Caki2 (cell line): Measurements from ENCODE around the gene DHX38. TPM values are rescaled to one million over a fixed set of nuclear protein-coding genes. Genes with fewer than 3 reads are reported as not detected.

ENCODE experiments used
- DNase-seq: peaks from one replicate; pipeline ENCODE4 v3.0.0-alpha.2; 2015; ENCODE audit warnings: low read depth
- in situ Hi-C: cut with HindIII; loops from 2 replicates; pipeline ENCODE4 v1.10.0; 2016; ENCODE audit warnings: low sequenced_read_pairs, low pct_unique_long_range_greater_than_20kb, mixed read lengths
- total RNA-seq: library from RNA; depleted of rRNA; stranded (reverse); fragments of >200 nt; shearing (Covaris generic); gene quantifications from 2 replicates; pipeline ENCODE4 v1.2.3, GENCODE V29; 2014; ENCODE audit warnings: low replicate concordance

The DHX38 gene
- total RNA-seq, 1 experiment from 2014 or later: 44.9 TPM

DNA sequence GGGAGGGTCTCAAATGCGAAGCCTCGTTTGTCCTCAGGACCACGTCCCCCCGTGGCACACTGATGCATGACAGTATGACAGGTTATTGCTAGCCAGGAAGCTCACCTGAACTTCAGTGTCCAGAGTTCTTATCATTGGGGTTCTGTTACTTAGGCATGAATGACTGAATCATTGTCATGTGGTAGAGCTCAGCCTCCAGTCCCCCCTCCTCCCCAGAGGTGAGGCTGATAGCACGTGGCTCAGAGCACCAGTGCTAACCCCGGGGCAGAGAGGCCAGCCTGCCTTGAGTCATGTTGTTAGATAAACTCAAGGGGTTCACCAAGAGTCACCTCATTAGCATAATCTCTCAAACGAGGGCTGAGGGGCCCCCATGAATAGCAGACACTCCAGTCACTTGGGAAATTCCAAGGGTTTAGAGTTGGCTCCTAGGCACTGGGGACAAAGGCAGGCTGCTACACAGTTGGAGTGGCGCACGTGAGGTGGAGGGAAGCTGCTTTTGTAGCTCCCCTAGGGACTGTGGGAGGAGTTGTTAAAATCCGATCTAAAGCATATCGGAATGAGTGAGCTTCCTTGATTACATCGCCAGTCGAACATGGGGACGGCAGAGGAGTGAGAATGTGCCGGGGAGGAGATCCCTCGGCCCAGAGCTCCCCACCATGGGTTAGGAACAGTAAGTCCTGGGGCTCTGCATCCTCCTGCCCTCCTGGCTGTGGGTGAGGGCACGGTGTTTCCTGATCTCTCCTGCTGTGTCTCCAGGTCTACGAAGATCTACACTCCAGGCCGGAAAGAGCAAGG lies 18.2 kb downstream of the DHX38 start:
- DNase-seq: peak; percentile 13
- in situ Hi-C loops: no loop called here

DNA sequence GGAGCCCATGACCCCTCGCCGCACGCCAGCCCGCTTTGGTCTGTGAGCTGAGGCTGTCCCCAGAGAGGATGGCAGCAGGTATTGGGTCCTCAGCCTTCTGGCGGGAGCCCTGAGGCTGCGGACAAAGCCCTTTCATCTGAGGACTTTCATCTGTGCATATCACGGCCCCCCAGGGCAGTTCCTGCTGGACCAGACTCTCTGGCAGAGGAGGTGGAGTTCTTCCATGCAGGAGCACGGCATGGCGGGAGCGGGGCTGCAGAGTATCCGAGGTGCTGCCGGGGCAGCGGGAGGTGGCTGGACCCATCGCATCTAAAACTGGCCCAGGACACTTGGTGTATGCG lies 18.8 kb downstream of the DHX38 start:
- in situ Hi-C loops: no loop called here
- DNase-seq: no peak

DNA sequence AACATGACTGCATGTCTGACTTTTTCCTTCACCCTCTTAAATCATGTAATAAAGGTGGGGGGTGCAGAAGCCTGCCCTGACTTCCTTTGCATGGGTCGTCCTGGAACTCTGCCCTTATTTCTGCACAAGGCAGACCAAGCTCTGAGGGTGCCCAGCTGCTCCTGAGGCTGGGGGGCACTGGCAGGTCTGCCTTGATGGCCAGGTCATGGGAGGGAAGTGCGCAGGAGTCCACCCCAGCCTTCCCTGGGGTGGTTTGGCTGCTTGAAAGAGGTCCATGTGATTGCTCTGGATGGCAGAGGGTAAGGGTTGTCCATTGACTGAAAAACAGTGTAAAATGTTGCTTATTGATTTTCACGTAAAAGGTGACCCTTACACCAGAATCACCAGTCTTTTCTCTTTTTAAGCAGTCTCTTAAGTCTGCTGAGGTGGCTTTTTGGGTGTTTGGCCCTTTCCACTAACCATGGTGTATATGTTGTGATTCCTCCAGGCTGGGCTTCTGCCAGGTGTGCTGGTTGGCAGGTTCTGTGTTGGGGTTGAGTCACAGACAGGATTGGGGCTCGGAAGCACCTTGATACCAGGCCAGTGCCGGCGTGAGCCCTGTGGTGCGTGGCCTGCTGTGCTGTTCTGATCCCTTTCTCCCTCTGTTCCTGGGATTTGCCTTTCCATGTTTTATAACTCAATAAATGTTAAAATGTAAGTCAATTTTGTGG lies 19.4 kb downstream of the DHX38 start:
- in situ Hi-C loops: no loop called here

DNA sequence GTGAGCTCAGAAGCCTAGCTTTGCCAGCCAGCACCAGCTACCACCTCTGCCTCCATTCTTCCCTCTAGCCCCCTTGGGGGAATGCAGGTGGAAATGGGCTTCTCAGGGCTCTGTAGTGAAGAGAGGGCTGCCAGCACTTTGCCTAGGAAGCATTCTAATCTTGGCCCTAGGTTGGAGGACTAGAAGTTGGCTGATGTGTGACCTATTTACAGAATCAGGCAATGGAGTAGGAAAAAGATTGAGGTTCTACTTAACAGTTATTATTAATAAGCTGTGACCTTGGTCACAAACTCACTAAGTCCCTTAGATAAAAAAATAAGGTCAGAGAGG lies 19.9 kb downstream of the DHX38 start:
- in situ Hi-C loops: no loop called here
- DNase-seq: no peak

More for the DNA sequence above, 19.4 kb downstream of the DHX38 start:
- no peak for DNase-seq

DNA sequence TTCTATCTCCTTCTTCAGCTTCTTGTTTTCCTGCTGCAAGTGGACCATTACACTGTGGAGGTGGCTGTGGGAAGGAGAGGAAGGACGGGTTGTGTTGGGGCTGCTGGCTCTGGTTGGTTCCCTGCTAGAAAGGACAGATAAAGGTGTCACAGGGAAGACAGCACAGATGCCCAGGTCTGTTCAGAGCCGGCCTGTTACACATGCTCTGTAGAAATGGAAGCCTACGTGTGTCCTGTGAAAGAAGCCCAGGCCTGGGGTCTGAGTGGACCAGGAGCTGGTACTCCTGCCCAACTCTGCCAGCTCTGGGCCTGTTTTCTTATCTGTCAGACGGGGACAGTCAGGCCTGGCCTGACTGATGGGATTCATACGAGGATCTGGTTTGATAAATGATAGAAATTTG lies 26.4 kb downstream of the DHX38 start:
- no peak for DNase-seq
- in situ Hi-C loops: no loop called here

DNA sequence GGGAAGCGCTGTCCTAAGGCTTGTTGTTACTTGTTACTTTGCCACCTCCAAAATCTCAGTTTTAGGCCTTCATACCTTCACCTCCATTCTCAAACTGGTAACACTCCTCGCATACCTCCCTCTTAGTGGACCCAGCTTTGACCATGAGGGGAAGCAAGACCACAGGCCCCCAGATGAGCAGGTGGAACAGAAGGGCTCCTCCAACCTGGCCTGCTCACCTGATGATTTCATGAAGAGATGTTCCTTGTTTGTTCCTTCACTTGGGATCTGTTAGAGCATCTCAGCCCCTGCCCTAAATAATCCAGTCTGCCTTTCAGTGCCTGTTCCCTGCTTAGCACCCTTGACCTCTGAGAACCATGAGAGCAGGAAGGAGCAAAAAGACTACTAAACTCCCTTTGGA lies 28.7 kb downstream of the DHX38 start:
- no peak for DNase-seq
- in situ Hi-C loops: no loop called here

DNA sequence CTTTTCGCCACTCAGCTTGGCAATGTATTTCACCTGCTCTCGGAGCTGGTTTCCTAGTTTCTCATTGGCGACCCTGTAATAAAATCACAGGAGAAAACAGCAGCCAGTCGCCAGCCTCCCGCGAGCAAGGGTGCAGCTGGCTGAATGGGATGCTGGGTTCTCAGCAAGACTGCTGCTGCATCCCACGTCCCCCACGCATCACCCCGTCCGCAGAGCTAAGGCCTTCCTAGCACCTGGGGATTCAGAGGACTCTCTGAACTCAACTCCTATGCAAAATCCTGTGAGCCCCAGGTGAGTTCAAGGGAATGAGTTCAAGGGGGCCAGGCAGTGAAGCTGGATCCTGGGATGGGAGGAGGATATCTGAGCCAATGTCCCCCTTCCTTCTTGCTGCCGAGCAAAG lies 29.3 kb downstream of the DHX38 start:
- in situ Hi-C loops: no loop called here

DNA sequence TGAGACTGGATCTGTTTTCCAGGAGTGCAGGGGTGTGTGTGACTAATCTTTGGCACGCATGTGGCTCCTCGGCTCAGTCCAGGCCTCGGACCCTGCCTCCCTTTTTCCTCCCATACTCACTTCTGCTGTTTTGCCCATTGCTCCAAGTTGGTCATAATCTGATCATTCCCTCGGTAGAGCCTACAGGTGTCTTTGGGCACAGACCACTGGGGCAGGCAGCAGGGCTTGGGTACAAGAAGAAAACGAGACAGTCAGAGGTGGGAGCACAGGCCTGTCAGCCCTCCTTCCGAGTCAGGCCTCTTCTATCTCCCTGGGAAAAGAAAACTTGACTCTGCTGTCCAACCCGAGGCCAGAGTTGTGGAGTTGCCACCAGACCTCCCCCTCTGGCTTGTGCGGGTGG lies 29.8 kb downstream of the DHX38 start:
- in situ Hi-C loops: no loop called here
- no peak for DNase-seq

More for the DNA sequence above, 29.3 kb downstream of the DHX38 start:
- DNase-seq: no peak

DNA sequence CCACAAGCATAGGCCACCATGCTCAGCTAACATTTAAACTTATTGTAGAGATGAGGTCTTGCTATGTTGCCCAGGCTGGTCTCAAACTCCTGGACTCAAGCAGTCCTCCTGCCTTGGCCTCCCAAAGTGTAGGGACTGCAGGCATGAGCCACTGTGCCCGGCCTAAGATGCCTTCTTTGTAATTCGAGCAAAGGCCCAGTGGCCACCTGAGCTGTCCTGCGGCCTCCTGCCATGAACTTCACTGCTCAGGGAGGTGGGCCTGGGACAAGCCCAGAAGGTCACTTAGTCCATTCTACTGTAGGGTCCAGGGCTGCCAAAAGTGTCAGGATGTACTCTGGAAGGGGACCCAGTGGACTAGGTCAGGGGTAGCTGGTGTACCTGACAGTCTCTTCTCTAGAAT lies 30.5 kb downstream of the DHX38 start:
- in situ Hi-C loops: no loop called here
- DNase-seq: no peak

DNA sequence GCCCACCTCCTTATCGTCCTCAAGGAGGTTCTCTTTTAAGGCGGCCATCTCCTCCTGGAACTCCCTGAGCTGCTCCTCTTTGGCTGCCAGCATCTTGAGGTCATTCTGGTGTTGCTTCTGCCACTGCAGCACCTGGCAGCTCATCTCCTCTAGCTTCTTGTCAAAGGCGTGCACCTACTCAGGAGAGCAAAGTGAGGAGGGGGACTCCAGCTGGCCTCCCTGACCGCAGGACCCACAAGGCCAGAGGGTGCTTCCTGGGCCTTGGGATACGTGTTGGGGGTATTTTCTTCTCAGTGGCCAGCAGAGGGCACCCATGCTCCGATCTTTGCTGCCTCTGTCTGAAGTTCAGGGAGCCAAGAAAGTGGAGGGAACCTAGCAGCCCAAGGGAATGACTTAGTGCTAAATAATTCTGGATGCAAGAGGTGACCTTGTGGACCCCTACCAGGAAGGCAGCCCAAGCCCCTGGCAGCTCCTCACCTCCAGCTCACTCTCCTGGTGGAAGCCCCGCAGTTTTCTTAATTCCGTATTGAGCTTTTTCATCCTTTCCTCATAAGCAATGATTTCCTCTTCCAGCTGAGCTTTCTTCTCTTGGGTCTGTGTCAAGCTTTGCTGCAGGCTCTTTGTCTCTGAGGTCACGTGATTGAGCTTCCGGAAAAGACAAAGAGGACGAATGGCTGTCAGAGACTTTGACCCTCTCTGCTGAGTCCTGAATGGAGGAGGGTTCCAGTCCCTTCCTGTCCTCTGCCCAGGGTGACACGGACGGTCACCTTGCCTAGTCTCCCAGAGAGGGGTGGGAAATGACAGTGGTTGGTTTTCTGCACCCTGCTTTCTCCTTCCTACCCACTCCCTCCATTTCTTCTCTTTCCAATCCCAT lies 31.4 kb downstream of the DHX38 start:
- DNase-seq: peak; percentile 40
- in situ Hi-C loops: no loop called here

DNA sequence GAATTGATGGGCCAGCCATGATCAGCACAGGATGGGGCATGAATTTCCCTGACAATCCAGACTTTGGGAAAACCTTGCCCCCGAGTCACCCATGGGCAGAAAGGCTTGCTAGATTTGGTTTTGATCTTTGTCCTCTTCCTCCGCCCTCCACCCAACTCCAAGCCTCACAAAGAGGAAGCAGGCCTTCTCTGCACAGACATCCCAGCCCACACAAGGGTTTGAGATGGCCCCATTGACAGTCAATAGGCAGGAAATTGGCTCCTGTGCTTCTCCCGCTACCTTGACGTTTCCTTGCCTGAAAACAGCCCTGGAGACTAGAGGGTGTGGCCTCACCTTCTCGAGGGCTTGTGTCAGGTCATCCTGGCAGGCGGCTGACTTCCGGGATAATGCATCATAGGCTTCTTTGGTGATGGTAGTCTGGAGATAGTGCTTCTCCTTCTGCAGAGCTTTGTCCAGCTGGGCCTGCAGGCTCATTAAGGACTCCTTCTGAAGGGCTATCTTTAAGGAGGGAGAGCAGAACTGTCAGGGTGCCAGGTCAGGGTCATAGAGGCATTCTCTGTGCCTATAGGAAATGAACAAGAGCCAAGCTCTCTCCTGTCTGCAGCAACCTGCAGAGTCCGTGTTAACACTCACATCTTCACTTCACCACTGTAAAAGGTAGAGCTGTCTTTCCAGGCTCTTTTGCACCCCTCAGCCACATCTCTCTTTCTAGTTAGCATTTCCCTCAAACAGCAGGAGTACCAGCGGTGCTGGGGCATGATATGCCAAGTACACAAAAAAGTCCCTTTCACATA lies 32.2 kb downstream of the DHX38 start:
- in situ Hi-C loops: no loop called here
- DNase-seq: no peak

DNA sequence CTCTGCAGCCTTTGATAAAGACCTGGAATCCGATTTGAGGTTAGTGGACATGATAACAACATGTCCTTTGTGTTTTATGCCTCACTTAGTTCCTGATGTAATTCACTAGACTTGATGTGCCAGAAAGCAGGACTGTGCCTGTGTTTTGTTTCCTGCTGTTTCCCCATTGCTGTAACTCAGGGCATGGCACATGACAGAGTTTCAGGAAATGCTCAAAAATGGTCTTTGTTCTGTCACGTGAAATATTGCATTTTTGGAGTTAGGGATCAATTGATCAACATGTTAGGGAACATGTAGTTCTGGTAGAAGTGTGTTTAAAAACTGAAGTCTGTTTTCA lies 32.8 kb downstream of the DHX38 start:
- DNase-seq: no peak
- in situ Hi-C loops: no loop called here

DNA sequence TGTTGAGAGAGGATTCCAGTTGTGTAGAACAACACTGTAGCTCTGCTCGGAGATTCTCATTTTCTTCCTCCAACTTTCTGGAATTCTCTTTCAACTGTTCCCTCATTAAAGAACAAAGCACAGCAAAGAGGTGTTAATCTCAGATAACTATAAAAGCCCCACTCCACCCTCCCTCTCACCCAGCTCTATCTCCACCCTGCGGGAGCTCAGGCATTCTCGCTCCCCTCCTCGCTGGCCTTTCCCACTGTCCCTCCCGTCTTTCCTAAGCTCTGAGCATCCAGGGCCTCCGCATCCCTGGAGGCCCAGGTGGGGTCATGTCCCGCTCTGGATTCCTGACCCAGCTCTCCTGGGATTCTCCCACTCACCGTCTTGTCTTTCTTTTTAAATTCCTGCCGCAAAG lies 35.1 kb downstream of the DHX38 start:
- in situ Hi-C loops: no loop called here
- DNase-seq: no peak

DNA sequence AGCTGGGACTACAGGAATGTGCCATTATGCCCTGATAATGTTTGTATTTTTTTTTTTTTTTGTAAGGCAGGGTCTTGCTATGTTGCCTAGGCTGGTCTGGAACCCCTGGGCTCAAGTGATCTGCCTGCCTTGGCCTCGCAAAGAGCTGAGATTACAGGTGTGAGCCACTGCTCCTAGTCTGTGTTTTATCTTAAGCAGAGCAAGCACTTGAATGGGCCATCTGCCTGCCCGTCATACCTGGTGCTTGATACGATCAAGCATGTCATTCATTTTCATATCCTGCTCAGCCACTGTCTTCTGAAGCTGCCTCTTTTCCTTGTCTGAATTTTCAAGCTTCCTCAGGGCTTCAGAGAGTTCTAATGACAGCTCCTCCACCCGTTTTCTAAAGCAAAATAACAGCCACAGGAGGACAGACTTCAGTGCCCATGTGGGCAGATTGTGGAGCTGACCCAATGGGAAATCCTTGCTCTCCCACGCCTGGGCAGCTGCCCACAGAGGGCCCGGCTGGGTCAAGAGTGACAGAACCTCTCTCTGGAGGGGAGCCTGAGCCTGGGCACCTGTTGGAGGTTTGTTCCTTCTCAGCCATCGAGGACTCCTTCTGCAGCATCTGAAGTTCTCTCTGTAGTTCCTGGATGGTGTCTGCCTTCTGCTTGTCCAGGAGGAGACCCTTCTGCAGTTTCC lies 36.5 kb downstream of the DHX38 start:
- in situ Hi-C loops: no loop called here
- no peak for DNase-seq

DNA sequence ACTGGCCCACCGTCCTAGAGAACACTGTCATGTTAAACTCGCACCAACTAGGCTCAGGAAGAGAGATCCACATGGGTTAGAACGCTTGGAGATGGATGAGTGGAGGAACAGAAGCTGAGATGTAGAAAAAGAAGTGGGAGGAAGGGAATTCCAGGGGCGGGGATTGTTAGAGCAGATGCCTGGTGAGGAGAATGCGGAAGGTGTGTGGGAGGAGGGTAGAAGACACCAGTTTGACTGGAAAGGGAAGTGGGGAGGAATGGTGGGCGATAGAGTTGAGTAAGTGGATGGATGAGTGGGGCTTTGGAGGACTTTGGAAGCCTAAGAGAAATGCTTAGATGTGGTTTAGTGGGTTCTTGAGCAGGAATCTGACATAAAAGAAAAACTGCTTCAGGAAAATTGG lies 37.4 kb downstream of the DHX38 start:
- DNase-seq: no peak

DNA sequence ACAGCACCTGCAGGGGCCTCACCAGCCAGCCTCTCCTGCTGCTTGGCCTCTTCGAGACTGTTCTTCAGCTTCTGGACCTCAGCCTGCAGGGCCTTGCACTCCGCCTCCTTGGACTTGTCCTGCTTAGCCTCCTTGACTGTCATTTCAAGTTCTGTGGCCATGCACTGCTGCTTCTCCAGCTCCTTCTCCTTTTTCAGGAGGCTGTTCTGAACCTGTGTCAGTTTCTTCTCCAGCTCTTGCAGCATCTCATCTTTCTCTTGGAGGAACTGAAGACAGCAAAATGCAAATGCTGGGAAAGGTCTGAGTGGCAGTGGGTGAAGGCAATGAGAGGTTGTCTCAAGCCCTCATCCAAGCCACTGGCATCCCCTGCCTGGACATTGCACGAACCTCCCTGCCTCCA lies 39.1 kb downstream of the DHX38 start:
- in situ Hi-C loops: no loop called here
- DNase-seq: no peak

More for the DNA sequence above, 37.4 kb downstream of the DHX38 start:
- in situ Hi-C loops: no loop called here

DNA sequence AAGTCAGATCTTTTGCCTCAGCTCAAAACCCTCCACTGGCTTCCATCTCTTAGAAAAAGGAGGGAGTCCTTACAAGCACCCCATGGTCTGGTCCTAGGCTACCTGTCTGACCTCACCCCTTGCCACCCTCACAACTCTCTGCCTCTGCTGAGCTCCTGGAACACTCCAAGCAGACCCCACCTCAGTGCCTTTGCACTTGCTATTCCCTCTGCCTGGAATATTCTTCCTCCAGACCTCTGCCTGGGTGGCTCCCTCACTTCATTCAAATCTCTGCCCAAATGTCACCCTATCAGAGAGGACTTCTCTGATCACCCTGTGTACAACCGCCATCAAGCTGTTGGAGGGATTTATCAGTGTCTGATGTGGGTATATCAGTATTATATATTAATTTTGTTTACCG lies 40.9 kb downstream of the DHX38 start:
- in situ Hi-C loops: no loop called here
- DNase-seq: no peak
